ENCODE measurements around the gene NDRG3.
"Not testable (repeated sequence)": the region's sequence is repeated elsewhere in the genome, so short reads cannot be mapped to it uniquely, and the experiment has no call there.

NDRG3 gene

DNA sequence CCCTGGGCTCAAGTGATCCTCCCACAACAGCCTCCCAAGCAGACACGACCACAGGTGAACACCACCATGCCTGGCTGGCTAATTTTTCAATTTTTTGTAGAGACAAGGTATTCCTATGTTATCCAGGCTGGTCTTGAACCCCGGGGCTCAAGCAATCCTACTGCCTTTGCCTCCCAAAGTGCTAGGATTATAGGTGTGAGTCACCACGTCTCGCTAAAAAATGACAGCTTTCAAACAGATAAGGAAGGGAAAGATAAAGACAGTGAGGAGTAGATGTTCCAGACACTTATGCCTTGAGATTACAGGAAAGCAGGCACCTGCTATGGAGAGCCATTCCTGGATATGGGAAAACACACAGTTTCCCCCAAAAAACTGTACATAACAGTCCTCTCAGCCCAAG is 58.9 kb downstream of the NDRG3 start:
- no peak for DNase-seq

GRCh38 chr20:36686504-36686903 is 59.4 kb downstream of the NDRG3 start:
- no peak for DNase-seq

DNA sequence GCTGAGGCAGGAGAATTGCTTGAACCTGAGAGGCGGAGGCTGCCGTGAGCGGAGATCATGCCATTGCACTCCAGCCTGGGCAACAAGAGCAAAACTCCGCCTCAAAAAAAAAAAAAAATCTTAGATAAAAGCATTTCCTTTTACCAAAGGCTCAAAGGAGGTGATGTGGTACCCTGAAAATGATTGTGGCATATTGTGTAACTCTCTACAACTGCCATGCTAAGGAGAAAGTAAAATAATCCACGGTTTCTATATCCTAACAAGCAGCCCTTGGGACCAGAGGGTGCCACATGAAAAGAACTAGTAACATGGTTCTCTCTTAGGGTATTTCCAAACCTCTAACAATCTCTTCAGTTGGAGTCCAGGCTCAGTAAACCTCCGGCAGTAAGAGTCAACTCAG is 61.1 kb downstream of the NDRG3 start:
- no peak for DNase-seq

GRCh38 chr20:36682311-36682710 is 63.6 kb downstream of the NDRG3 start:
- DNase-seq = no peak

- DNase-seq = no peak
Measured at GRCh38 chr20:36677422-36677771, 68.5 kb downstream of the NDRG3 start.

DNA sequence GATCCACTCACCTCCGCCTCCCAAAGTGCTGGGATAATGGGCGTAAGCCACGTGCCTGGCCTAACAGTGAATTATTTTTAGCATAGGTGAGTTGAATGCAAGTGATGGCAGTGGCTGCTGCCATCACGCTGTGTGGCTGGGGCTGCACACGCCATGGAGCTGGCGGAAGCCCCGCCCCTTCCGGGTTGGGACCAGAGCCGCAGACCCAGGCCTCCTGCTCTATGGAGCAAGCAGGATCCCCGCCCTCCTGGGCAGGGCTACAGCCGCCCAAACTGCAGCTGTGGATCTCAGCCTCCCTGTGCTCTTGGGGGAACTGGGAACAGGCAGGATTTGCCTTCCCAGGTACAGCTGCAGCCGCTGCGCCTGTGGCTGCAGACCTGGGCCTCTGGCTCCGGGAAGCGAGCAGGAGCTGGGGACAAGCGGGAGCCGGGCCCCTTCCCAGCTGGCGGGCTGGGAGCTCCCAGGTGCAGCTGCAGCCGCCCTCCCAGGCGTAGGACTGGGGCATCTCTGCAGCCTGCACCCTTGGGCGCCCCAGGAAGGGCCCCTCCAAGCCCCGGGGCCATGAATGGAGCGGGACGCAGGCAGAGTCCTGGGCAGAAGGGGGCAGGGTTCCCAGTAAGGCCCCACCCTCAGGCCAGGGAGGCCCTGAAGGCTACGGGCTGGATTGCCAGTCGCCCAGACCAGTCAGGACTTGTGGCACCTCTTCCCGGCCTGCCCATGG is 69.0 kb downstream of the NDRG3 start:
- no peak for DNase-seq

DNA sequence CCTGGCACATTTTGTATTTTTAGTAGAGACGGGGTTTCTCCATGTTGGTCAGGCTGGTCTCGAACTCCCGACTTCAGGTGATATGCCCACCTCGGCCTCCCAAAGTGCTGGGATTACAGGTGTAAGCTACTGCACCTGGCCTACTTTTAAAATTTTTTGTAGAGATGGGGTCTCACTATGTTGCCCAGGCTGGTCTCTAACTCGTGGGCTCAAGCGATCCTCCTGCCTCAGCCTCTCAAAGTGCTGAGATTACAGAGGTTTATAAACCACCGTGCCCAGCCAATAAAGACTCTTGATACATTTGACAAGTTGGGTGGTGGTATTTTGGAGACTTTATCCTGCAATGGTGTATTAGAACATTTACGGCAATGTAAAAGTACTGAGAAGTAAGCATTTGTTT is 70.3 kb downstream of the NDRG3 start:
- DNase-seq = not testable (repeated sequence)

GRCh38 chr20:36672991-36673390 is 72.9 kb downstream of the NDRG3 start:
- DNase-seq = no peak

DNA sequence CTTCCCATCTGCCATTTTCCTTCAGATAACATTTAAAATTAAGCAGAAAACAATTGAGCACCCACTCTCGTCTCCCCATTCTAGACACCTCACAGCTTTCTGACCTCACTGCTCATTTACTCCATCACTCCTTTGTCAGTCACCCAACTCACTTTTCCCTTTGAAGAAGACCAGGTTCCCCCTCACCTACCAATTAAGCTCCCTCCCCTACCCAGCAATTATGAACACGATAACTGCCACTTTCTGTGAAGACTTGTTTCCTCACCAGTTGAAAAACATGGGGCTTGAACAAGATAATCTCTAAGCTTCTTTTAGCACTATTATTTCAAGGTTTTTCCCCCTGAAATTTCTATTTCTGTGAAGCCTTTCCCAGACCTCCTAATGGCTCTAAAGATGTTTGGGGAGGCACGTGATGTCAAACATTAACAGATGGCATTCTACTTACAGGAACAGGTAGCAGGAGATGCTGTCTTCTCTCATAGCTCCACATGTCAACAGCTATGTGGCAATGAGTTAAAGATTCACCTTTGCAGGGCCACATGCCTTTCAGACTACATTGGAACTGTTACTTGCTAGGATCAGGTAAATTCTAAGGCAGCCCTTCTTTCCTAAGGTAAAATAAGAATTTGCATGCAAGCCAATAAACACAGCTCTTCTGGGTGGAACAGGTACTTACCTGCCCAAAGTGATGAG is 75.1 kb downstream of the NDRG3 start:
- no peak for DNase-seq

- no peak for DNase-seq
Measured at GRCh38 chr20:36666181-36666740, 79.6 kb downstream of the NDRG3 start.

- no peak for DNase-seq
Measured at GRCh38 chr20:36663031-36663430, 82.9 kb downstream of the NDRG3 start.

DNA sequence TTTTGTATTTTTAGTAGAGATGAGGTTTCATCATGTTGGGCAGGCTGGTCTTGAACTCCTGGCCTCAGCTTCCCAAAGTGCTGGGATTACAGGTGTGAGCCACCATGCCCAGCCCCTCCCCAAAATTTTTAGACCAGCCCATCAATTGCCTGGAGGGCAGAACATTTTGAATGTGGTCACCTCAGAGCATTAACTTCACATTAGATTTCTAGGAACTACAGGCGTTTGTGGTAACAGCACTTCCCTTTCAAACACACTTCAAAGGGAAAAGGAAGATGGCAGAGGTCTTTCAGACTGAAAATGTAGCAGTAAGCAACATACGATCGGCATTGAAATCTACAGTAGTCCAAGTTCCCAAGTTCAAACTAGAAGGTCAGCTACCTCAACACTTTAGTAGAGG is 87.6 kb downstream of the NDRG3 start:
- no peak for DNase-seq

DNA sequence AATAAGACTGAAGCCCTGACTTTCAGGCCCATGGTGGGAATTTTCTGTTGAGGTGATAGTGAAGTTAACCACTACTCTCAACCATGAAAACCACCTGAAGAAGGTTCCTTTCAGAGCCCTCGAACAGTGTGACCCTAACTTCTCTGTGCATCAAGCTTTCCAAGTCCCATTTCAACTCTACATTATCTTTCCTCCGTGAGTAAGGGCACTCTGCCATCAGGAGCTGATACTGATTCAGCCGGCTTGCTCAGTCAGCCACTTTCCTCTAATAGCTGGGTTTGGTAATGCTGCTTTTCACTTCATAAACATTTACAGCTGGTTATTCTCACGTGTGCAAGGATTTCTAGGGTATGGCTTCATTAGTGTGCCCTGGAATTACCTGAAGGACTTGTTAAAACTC is 89.2 kb downstream of the NDRG3 start:
- no peak for DNase-seq

DNA sequence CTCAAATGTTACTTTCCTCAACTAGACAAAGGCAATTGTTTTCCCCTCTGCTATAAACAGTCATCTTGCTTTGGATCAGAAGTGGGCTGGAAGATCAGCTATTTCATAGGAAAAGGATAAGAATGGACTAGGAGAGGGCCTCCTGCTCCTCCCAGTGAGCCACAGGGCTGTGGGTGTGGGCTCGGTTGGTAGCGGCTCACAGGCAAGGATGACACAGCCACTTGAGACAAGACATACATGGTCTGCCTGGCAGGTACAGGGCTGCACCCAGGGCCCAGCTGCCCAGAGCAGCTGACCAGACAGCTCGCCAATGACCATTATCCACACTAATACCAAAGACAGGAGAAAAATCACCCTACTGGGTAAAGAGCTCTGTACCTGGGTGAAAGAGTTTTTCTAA is 90.9 kb downstream of the NDRG3 start:
- DNase-seq = no peak

DNA sequence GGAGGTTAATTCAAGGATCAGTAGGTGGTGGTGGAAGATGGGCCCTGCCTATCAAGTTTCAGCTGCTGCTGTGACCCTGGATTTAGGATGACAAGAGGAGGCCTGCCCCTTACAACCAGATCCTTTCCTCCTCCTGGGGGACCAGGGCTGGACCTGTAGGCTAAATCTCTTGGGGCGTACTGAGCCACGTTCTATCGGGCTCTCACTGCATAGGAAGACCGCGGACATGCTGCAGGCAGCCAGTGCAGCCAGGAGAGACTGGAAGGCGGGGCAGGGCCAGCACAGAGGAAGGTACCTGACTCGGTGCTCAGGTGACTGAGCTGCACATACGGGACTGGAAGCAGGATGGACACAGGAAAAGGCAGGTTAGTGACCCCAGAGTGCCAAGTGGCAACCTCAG is 91.4 kb downstream of the NDRG3 start:
- no peak for DNase-seq

- DNase-seq = no peak
Measured at GRCh38 chr20:36653456-36653855, 92.4 kb downstream of the NDRG3 start.

GRCh38 chr20:36647196-36648121 is 98.4 kb downstream of the NDRG3 start:
- no peak for DNase-seq

DNA sequence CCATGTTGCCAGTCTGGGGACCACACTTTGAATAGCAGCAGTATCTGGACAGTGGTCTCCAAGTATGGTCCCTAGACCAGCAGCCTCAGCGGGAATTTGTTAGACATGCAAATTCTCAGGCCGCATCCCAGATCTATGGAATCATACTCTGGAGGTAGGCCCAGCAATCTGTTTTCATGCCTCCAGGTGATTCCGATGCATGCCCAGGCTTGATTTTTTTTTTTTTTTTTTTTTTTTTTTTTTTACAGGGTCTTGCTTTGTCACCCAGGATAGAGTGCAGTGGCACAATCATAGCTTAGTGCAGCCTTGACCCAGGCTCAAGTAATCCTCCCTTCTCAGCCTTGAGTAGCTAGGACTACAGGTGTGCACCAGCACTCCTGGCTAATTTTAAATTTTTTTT is 99.2 kb downstream of the NDRG3 start:
- DNase-seq = no peak

GRCh38 chr20:36645998-36646397 is 99.9 kb downstream of the NDRG3 start, which contains the start of gene SLA2:
Gene SLA2, minus strand, starts transcription at chr20:36646196. Its CDS starts 4,861 bp downstream, at chr20:36641335.
- DNase-seq = peak; percentile 48

GRCh38 chr20:36645353-36645752 is 100.5 kb downstream of the NDRG3 start:
- no peak for DNase-seq

DNA sequence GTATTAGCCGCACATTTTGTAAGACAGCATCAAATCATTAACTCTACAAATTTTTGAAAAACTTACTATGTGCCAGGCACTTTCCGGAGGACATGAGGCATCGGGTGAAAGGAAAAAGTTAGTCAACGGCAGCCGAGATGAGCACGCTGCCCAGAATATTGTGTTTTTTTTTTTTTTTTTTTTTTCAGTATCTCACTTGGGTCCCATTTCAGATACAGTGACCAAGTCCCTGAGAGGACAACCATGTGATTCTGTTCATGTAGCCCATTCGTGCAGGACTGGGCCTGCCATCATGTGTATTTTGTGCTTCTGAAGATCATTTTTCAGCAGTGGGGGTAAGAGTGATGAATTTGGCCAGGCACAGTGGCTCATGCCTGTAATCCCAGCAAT is 101.2 kb downstream of the NDRG3 start:
- DNase-seq = no peak

- DNase-seq = peak; percentile 40
Measured at GRCh38 chr20:36644032-36644705, 101.7 kb downstream of the NDRG3 start.

- no peak for DNase-seq
Measured at GRCh38 chr20:36642136-36642535, 103.8 kb downstream of the NDRG3 start.

Data from activated CD4-positive, alpha-beta T cell treated with anti-CD3 and anti-CD28 coated beads for 1 hour (primary cell).